HFFc6 (cell line): ENCODE results near the gene UNC80. TPM values are rescaled to one million over a fixed set of nuclear protein-coding genes. Genes with fewer than 3 reads are reported as not detected.

Source experiments
- DNase-seq: peaks from one replicate; pipeline ENCODE4 v3.0.0-alpha.2; 2018
- H3K27ac Mint-ChIP-seq: 2 replicates; pipeline ENCODE4 v1.8.0; 2020; ENCODE audit warnings: mild to moderate bottlenecking, mixed read lengths
- H3K27me3 Mint-ChIP-seq: 2 replicates; pipeline ENCODE4 v1.8.0; 2021; ENCODE audit warnings: mild to moderate bottlenecking, moderate library complexity, mixed read lengths; ENCODE audit not compliant: insufficient read depth
- H3K36me3 Mint-ChIP-seq: 2 replicates; pipeline ENCODE4 v1.8.0; 2021; ENCODE audit warnings: low read depth, mixed read lengths
- H3K4me1 Mint-ChIP-seq: 2 replicates; pipeline ENCODE4 v1.8.0; 2020; ENCODE audit warnings: low read depth, mixed read lengths
- H3K4me3 Mint-ChIP-seq: 2 replicates; pipeline ENCODE4 v1.8.0; 2020; ENCODE audit warnings: mild to moderate bottlenecking, moderate library complexity, mixed read lengths
- H3K9me3 Mint-ChIP-seq: 2 replicates; pipeline ENCODE4 v1.8.0; 2020; ENCODE audit warnings: mild to moderate bottlenecking, mixed read lengths
- CTCF ChIP-seq: fragments of 200-600 bp; sonication (generic); IDR thresholded peaks from 2 replicates; pipeline ENCODE4 v1.5.0; 2021; ENCODE audit warnings: antibody characterized with exemption, mild to moderate bottlenecking
- total RNA-seq, 6 experiments: library from RNA; stranded (reverse); fragmentation: NEBNext Ultra II Directional; extraction: Animal tissue kit (Norgen Biotek cat#: 25700); gene quantifications; 2 replicates in 1 of 6; 3 replicates in 5 of 6; pipeline ENCODE4 v1.2.3, GENCODE V29; 2021

The UNC80 gene
- total RNA-seq, 6 experiments from 2014 or later, result not detected

GRCh38 chr2:209922116-209922515 lies 150.5 kb downstream of the UNC80 start:
- H3K36me3 Mint-ChIP-seq, result no peaks in the 10 kb centered on the region
- no peak for TF ChIP-seq CTCF
- H3K4me1 Mint-ChIP-seq, result no peaks in the 10 kb centered on the region
- DNase-seq, result no peak
- no peak overlapping the region for H3K27ac Mint-ChIP-seq
- H3K27me3 Mint-ChIP-seq, result no peaks in the 10 kb centered on the region
- no peaks in the 10 kb centered on the region for H3K9me3 Mint-ChIP-seq
- no peak overlapping the region for H3K4me3 Mint-ChIP-seq

DNA sequence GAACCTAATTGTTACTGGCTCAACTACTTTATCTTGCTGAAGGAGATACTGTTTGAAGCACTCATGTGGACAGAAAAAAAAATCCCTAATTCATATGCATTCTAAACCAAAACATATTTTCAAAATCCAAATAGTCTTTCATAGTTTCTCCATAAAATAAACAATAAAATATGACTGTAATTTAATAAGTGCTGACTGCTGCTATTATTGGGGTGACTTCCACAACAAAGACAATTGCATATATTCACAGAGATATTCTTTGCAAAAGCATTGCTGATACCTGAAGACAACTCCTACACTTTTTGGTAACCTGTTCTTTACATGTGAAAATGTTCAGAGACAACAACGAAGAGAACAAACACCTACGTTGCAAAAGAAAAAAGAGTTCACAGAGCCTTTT lies 157.7 kb downstream of the UNC80 start:
- Mint-ChIP-seq H3K27ac (no peak overlapping the region), H3K36me3 (no peaks in the 10 kb centered on the region), H3K27me3 (no peaks in the 10 kb centered on the region; the same call in 1 of the 2 replicates), H3K9me3 (no peaks in the 10 kb centered on the region), H3K4me3 (no peak overlapping the region), H3K4me1 (peaks cover 5% of the 10 kb centered on the region; the same call in 1 of the 2 replicates)
- no peak for DNase-seq
- no peak for TF ChIP-seq CTCF

GRCh38 chr2:209933499-209934483 lies 162.2 kb downstream of the UNC80 start:
- peak overlapping the region; percentile 29; the same call in 1 of the 2 replicates for H3K4me3 Mint-ChIP-seq
- peak; percentile 21 for DNase-seq
- H3K36me3 Mint-ChIP-seq, result no peaks in the 10 kb centered on the region
- no peaks in the 10 kb centered on the region; the same call in 1 of the 2 replicates for H3K27me3 Mint-ChIP-seq
- no peak overlapping the region for H3K27ac Mint-ChIP-seq
- H3K4me1 Mint-ChIP-seq, result peaks cover 6% of the 10 kb centered on the region; the same call in 1 of the 2 replicates
- no peaks in the 10 kb centered on the region for H3K9me3 Mint-ChIP-seq
- TF ChIP-seq CTCF, result no peak

- Mint-ChIP-seq H3K27me3 (no peaks in the 10 kb centered on the region; the same call in 1 of the 2 replicates), H3K4me3 (no peak overlapping the region), H3K27ac (no peak overlapping the region), H3K9me3 (no peaks in the 10 kb centered on the region; the same call in 1 of the 2 replicates), H3K4me1 (peaks cover 6% of the 10 kb centered on the region; the same call in 1 of the 2 replicates), H3K36me3 (no peaks in the 10 kb centered on the region)
- peak; percentile 23; the same call in 1 of the 2 replicates for TF ChIP-seq CTCF
- DNase-seq, result no peak
These were observed 164.6 kb downstream of the UNC80 start for GRCh38 chr2:209936106-209936666.

GRCh38 chr2:209937893-209938292 lies 166.3 kb downstream of the UNC80 start:
- no peak for DNase-seq
- TF ChIP-seq CTCF, result no peak
- Mint-ChIP-seq H3K27me3 (no peaks in the 10 kb centered on the region), H3K4me1 (peaks cover 6% of the 10 kb centered on the region; the same call in 1 of the 2 replicates), H3K36me3 (no peaks in the 10 kb centered on the region), H3K4me3 (no peak overlapping the region), H3K27ac (no peak overlapping the region), H3K9me3 (no peaks in the 10 kb centered on the region; the same call in 1 of the 2 replicates)
